Measurements from ENCODE around the gene FBXO22.

DNA sequence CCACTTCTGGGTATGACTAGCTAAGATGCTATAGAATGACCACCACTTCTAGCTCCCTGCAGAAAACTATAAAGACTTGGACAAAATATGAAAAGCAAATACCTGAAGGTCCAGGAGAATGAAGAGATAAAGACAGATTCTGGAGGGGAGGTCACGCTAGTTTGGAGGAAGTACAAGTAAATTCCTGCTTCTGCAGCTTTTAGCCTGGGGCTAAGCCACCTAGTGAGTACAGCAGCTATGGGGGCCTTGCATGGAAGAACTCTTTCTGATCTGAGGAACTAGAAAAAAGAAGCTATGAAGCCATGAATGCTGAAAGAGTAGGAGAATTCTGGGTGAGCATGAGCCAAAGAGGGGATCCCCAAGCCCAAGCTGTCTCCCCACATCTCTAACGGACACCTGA lies 78.8 kb downstream of the FBXO22 start:
- TF ChIP-seq EZH2 (IDR thresholded peaks at IDR 0.05; ENCODE audit: insufficient read depth, poor library complexity, severe bottlenecking): no peak
- TF ChIP-seq EZH2phosphoT487 (IDR thresholded peaks at IDR 0.05; ENCODE audit: insufficient read depth, low read depth): no peak
